ENCODE data around the gene KDM4C. TPM values are rescaled to one million over a fixed set of nuclear protein-coding genes. Genes with fewer than 3 reads are reported as not detected.

Gene KDM4C
- total RNA-seq, 2 donors from 2014 or later, result 11.0 to 11.9 TPM

- H3K4me1 ChIP-seq, result no peaks in the 10 kb centered on the region
- no peak for DNase-seq (ENCODE audit: low spot score)
- H3K27me3 ChIP-seq, result no peaks in the 10 kb centered on the region
- TF ChIP-seq CTCF (IDR thresholded peaks at IDR 0.05), result no peak
- H3K4me3 ChIP-seq, result no peak overlapping the region
- no peaks in the 10 kb centered on the region for H3K9me3 ChIP-seq
- no peak overlapping the region for H3K27ac ChIP-seq
- no peaks in the 10 kb centered on the region for H3K36me3 ChIP-seq
Observed at GRCh38 chr9:6905850-6906375, 148.1 kb downstream of the KDM4C start.

GRCh38 chr9:6907772-6908381 lies 150.1 kb downstream of the KDM4C start:
- Histone ChIP-seq H3K27me3 (no peaks in the 10 kb centered on the region), H3K36me3 (no peaks in the 10 kb centered on the region), H3K9me3 (no peaks in the 10 kb centered on the region), H3K4me3 (no peak overlapping the region), H3K4me1 (no peaks in the 10 kb centered on the region), H3K27ac (no peak overlapping the region)
- DNase-seq (ENCODE audit: low spot score), result no peak
- peak; percentile 23 to 70 for TF ChIP-seq CTCF (IDR thresholded peaks at IDR 0.05)

- no peak for TF ChIP-seq CTCF (IDR thresholded peaks at IDR 0.05)
- no peak overlapping the region for H3K27ac ChIP-seq
- H3K36me3 ChIP-seq, result no peaks in the 10 kb centered on the region
- no peak overlapping the region for H3K4me3 ChIP-seq
- DNase-seq (ENCODE audit: low spot score), result no peak
- H3K9me3 ChIP-seq, result no peaks in the 10 kb centered on the region
- no peaks in the 10 kb centered on the region for H3K4me1 ChIP-seq
- H3K27me3 ChIP-seq, result no peaks in the 10 kb centered on the region
Observed at GRCh38 chr9:6909181-6909580, 151.4 kb downstream of the KDM4C start.

GRCh38 chr9:6910032-6910431 lies 152.3 kb downstream of the KDM4C start:
- H3K4me3 ChIP-seq, result no peak overlapping the region
- H3K4me1 ChIP-seq, result no peaks in the 10 kb centered on the region
- no peaks in the 10 kb centered on the region for H3K27me3 ChIP-seq
- no peaks in the 10 kb centered on the region for H3K9me3 ChIP-seq
- H3K36me3 ChIP-seq, result no peaks in the 10 kb centered on the region
- no peak overlapping the region for H3K27ac ChIP-seq
- TF ChIP-seq CTCF (IDR thresholded peaks at IDR 0.05), result peak in 1 of 2 donors; percentile 42
- DNase-seq (ENCODE audit: low spot score), result no peak

- no peak for TF ChIP-seq CTCF (IDR thresholded peaks at IDR 0.05)
- no peaks in the 10 kb centered on the region for H3K4me1 ChIP-seq
Observed at GRCh38 chr9:6910497-6910896, 152.7 kb downstream of the KDM4C start.

More at GRCh38 chr9:6910497-6910896, 152.7 kb downstream of the KDM4C start:
- Histone ChIP-seq H3K9me3 (no peaks in the 10 kb centered on the region), H3K27ac (no peak overlapping the region), H3K27me3 (no peaks in the 10 kb centered on the region), H3K4me3 (no peak overlapping the region), H3K36me3 (no peaks in the 10 kb centered on the region)
- DNase-seq (ENCODE audit: low spot score), result no peak
